ENCODE data around the gene SPRED1. TPM values are rescaled to one million over a fixed set of nuclear protein-coding genes. Genes with fewer than 3 reads are reported as not detected.

The SPRED1 gene
- total RNA-seq, 4 donors from 2014 or later: 8.6 to 26.5 (median 10.3) TPM

DNA sequence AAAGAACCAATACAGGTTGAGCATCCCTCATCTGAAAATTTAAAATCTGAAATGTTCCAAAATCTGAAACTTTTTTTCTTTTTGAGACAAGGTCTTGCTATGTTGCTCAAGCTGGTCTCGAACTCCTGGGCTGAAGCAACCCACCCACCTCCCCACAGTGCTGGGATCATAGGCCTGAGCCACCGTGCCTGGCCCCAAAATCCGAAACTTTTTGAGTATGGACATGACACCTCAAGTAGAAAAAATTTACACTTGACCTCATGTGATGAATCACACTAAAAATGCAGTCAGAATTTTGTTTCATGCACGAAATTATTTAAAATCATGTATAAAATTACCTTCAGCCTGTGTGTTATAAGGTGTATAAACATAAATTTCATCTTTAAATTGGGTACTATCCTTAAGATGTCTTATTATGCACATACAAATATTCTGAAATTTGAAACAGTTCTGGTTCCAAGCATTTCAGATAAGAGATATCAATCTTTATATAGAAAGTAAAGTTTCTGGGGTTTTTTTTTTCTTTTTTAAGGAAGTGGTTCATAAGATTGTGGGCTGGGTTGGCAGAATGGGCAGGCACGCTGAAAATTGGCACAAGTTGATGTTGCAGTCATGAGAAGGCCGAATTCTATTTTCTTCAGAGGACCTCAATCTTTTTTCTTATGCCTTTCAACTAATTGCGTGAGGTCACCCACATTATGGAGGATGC, 72.5 kb downstream of the SPRED1 start:
- intact Hi-C loops (cut with DNase I; ENCODE audit: low total_unique reads): no loop called here
- no peaks in the 10 kb centered on the region for H3K9me3 ChIP-seq
- 81 to 82% methylated on average over 5 to 7 of the region's 7 CpGs for WGBS, 2 donors (ENCODE audit: low coverage in 1 of 2)
- TF ChIP-seq, protein P1, sequence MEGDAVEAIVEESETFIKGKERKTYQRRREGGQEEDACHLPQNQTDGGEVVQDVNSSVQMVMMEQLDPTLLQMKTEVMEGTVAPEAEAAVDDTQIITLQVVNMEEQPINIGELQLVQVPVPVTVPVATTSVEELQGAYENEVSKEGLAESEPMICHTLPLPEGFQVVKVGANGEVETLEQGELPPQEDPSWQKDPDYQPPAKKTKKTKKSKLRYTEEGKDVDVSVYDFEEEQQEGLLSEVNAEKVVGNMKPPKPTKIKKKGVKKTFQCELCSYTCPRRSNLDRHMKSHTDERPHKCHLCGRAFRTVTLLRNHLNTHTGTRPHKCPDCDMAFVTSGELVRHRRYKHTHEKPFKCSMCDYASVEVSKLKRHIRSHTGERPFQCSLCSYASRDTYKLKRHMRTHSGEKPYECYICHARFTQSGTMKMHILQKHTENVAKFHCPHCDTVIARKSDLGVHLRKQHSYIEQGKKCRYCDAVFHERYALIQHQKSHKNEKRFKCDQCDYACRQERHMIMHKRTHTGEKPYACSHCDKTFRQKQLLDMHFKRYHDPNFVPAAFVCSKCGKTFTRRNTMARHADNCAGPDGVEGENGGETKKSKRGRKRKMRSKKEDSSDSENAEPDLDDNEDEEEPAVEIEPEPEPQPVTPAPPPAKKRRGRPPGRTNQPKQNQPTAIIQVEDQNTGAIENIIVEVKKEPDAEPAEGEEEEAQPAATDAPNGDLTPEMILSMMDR (IDR thresholded peaks at IDR 0.05): no peak
- TF ChIP-seq EP300 (IDR thresholded peaks at IDR 0.05; ENCODE audit: low read depth) (no peak), POLR2A (IDR thresholded peaks at IDR 0.05) (no peak), POLR2AphosphoS5 (IDR thresholded peaks at IDR 0.05) (no peak)
- DNase-seq: no peak
- no peak overlapping the region for H3K4me3 ChIP-seq
- peaks cover 0 to 4% (median 0%) of the 10 kb centered on the region in 4 donors for H3K4me1 ChIP-seq
- H3K36me3 ChIP-seq: peaks cover 0 to 22% (median 0%) of the 10 kb centered on the region in 4 donors
- in situ Hi-C loops (cut with MboI; ENCODE audit: low pct_ligation_motif_present in 1 of 4, low pct_unique_long_range_greater_than_20kb in 1 of 4, low sequenced_read_pairs in 3 of 4): no loop called here
- no peaks in the 10 kb centered on the region for H3K27me3 ChIP-seq
- no peak overlapping the region for H3K27ac ChIP-seq

DNA sequence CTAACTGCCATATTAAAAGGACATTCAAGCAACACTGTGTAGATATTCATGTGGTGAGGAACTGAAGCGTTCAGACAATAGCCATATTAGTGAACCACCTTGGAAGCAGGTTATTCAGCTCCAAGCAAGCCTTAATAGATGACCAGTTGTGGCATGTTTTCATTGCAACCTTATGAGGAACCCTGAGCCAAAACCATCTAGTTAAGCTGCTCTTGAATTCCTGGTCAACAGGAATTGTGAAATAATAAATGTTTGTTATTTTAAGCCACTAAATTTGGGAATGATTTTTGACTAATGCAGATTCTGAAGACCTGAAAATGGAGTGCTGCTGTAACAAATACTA, 73.0 kb downstream of the SPRED1 start:
- H3K36me3 ChIP-seq: peaks cover 0 to 22% (median 0%) of the 10 kb centered on the region in 4 donors
- no peaks in the 10 kb centered on the region for H3K27me3 ChIP-seq
- intact Hi-C loops (cut with DNase I; ENCODE audit: low total_unique reads) (no loop called here), in situ Hi-C loops (cut with MboI; ENCODE audit: low pct_ligation_motif_present in 1 of 4, low pct_unique_long_range_greater_than_20kb in 1 of 4, low sequenced_read_pairs in 3 of 4) (no loop called here)
- H3K4me1 ChIP-seq: no peaks in the 10 kb centered on the region
- WGBS, 2 donors (ENCODE audit: low coverage in 1 of 2): 100% methylated on average over 1 of the region's 1 CpG
- TF ChIP-seq POLR2AphosphoS5 (IDR thresholded peaks at IDR 0.05) (no peak), POLR2A (IDR thresholded peaks at IDR 0.05) (no peak), EP300 (IDR thresholded peaks at IDR 0.05; ENCODE audit: low read depth) (no peak)
- TF ChIP-seq, protein P1 (IDR thresholded peaks at IDR 0.05): no peak
- H3K9me3 ChIP-seq: no peaks in the 10 kb centered on the region
- DNase-seq: no peak
- H3K4me3 ChIP-seq: no peak overlapping the region
- no peak overlapping the region for H3K27ac ChIP-seq

DNA sequence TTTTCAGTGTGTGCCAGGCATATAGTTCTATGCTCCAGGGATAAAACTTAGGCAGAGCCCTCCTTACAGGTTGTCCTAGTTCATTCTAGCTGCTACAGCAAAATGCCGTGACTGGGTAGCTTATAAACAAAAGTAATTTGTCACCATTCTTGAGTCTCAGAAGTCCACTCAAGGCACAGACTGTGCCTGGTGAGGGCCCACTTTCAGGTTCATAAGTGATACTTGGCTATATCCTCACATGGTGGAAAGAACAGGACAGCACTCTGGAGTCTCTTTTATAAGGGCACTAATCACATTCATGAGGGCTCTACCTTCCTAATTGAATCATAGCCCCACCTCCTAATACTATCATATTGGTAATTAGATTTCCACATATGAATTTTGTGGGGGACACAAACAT, 80.1 kb downstream of the SPRED1 start:
- H3K36me3 ChIP-seq: no peaks in the 10 kb centered on the region
- no peak overlapping the region for H3K27ac ChIP-seq
- DNase-seq: no peak
- TF ChIP-seq POLR2AphosphoS5 (IDR thresholded peaks at IDR 0.05): no peak
- TF ChIP-seq POLR2A (IDR thresholded peaks at IDR 0.05): no peak
- TF ChIP-seq EP300 (IDR thresholded peaks at IDR 0.05; ENCODE audit: low read depth): no peak
- TF ChIP-seq, protein P1 (IDR thresholded peaks at IDR 0.05): no peak
- no peaks in the 10 kb centered on the region for H3K4me1 ChIP-seq
- 100% methylated on average over 1 of the region's 1 CpG; no CpG with 5 or more reads in 1 of the 2 donors for WGBS, 2 donors (ENCODE audit: low coverage in 1 of 2)
- no peak overlapping the region for H3K4me3 ChIP-seq
- in situ Hi-C loops (cut with MboI; ENCODE audit: low pct_ligation_motif_present in 1 of 4, low pct_unique_long_range_greater_than_20kb in 1 of 4, low sequenced_read_pairs in 3 of 4) (no loop called here), intact Hi-C loops (cut with DNase I; ENCODE audit: low total_unique reads) (loop anchor here (2.0 kb wide), 1 partner anchor 46 kb away; no protein-coding TSS in a partner anchor)
- H3K9me3 ChIP-seq: no peaks in the 10 kb centered on the region
- no peaks in the 10 kb centered on the region for H3K27me3 ChIP-seq

DNA sequence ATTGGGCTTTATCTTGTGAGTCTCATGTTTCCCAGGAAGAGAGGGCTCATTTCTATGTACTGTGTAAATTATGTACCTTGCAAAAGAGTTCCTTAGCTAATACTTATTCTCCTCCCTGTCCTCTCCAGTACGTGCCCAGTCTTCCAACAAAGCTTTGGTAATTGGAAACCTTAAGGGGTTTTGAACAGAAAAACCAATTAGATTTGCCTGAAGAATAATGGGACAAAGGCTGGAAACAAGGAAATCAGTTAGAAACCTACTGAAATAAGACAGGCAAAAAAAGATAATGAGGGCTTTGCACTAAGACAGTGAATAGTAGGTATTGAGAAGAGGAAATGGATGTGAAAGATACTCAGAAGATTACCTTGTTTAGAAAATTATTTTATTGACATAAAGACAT, 82.5 kb downstream of the SPRED1 start:
- intact Hi-C loops (cut with DNase I; ENCODE audit: low total_unique reads): no loop called here
- 0% methylated on average over 1 of the region's 1 CpG for WGBS, 2 donors (ENCODE audit: low coverage in 1 of 2)

More for the DNA sequence above, 82.5 kb downstream of the SPRED1 start:
- Histone ChIP-seq H3K4me3 (no peak overlapping the region), H3K4me1 (no peaks in the 10 kb centered on the region), H3K36me3 (no peaks in the 10 kb centered on the region), H3K27ac (no peak overlapping the region), H3K9me3 (no peaks in the 10 kb centered on the region), H3K27me3 (no peaks in the 10 kb centered on the region)
- in situ Hi-C loops (cut with MboI; ENCODE audit: low pct_ligation_motif_present in 1 of 4, low pct_unique_long_range_greater_than_20kb in 1 of 4, low sequenced_read_pairs in 3 of 4): no loop called here
- no peak for DNase-seq
- TF ChIP-seq EP300 (IDR thresholded peaks at IDR 0.05; ENCODE audit: low read depth): no peak
- no peak for TF ChIP-seq POLR2A (IDR thresholded peaks at IDR 0.05)
- TF ChIP-seq POLR2AphosphoS5 (IDR thresholded peaks at IDR 0.05): no peak
- TF ChIP-seq, protein P1 (IDR thresholded peaks at IDR 0.05): no peak
